ENCODE measurements around the gene PRICKLE2. TPM values are rescaled to one million over a fixed set of nuclear protein-coding genes. Genes with fewer than 3 reads are reported as not detected.

The PRICKLE2 gene
- total and polyA plus RNA-seq, 2 experiments from 2014 or later = 8.5 to 30.3 TPM

GRCh38 chr3:64265646-64266045 lies 40.4 kb upstream of the PRICKLE2 start:
- TF ChIP-seq CTCF (IDR thresholded peaks at IDR 0.05; ENCODE audit: poor library complexity) = no peak
- TF ChIP-seq EZH2 (IDR thresholded peaks at IDR 0.05; ENCODE audit: borderline replicate concordance) = no peak
- TF ChIP-seq EZH2phosphoT487 (IDR thresholded peaks at IDR 0.05; ENCODE audit: low read depth, severe bottlenecking, unreplicated experiment) = no peak
- Histone ChIP-seq H3K27me3 (no peaks in the 10 kb centered on the region), H3K36me3 (replicated peaks; ENCODE audit: insufficient read depth, low read depth) (no peaks in the 10 kb centered on the region), H4K20me1 (ENCODE audit: insufficient read depth, poor library complexity, severe bottlenecking) (no peaks in the 10 kb centered on the region), H3K9me2 (replicated peaks; ENCODE audit: insufficient read depth) (no peaks in the 10 kb centered on the region), H3K4me2 (peak overlapping the region; percentile 78), H2AFZ (no peak overlapping the region), H3K79me2 (peaks cover 55% of the 10 kb centered on the region), H3K4me1 (ENCODE audit: insufficient read depth) (peaks cover 37% of the 10 kb centered on the region), H3K27ac (peak overlapping the region; percentile 82), H3K4me3 (peak overlapping the region; percentile 9), H3K9me3 (ENCODE audit: low read depth) (no peaks in the 10 kb centered on the region)
- 45% methylated on average over 3 of the region's 3 CpGs for WGBS (ENCODE audit: low lambda C conversion rate, missing lambda C conversion rate)
- no peak for DNase-seq (ENCODE audit: low spot score)

- Histone ChIP-seq H3K4me1 (ENCODE audit: insufficient read depth) (peaks cover 46% of the 10 kb centered on the region), H3K9me2 (replicated peaks; ENCODE audit: insufficient read depth) (no peaks in the 10 kb centered on the region), H3K4me3 (no peak overlapping the region), H4K20me1 (ENCODE audit: insufficient read depth, poor library complexity, severe bottlenecking) (no peaks in the 10 kb centered on the region), H3K9me3 (ENCODE audit: low read depth) (no peaks in the 10 kb centered on the region), H3K79me2 (peaks cover 60% of the 10 kb centered on the region), H3K4me2 (peak overlapping the region; percentile 78), H3K36me3 (replicated peaks; ENCODE audit: insufficient read depth, low read depth) (no peaks in the 10 kb centered on the region), H3K27me3 (no peaks in the 10 kb centered on the region), H3K27ac (peak overlapping the region; percentile 82), H2AFZ (no peak overlapping the region)
- TF ChIP-seq EZH2 (IDR thresholded peaks at IDR 0.05; ENCODE audit: borderline replicate concordance) (no peak), EZH2phosphoT487 (IDR thresholded peaks at IDR 0.05; ENCODE audit: low read depth, severe bottlenecking, unreplicated experiment) (no peak), CTCF (IDR thresholded peaks at IDR 0.05; ENCODE audit: poor library complexity) (no peak)
- WGBS (ENCODE audit: low lambda C conversion rate, missing lambda C conversion rate) = 56% methylated on average over 4 of the region's 4 CpGs
- DNase-seq (ENCODE audit: low spot score) = no peak
These were observed 39.3 kb upstream of the PRICKLE2 start for GRCh38 chr3:64264501-64265109.

GRCh38 chr3:64262574-64263114 lies 37.4 kb upstream of the PRICKLE2 start:
- Histone ChIP-seq H3K27ac (no peak overlapping the region), H2AFZ (no peak overlapping the region), H3K9me3 (ENCODE audit: low read depth) (no peaks in the 10 kb centered on the region), H3K27me3 (no peaks in the 10 kb centered on the region), H4K20me1 (ENCODE audit: insufficient read depth, poor library complexity, severe bottlenecking) (no peaks in the 10 kb centered on the region), H3K4me3 (no peak overlapping the region), H3K9me2 (replicated peaks; ENCODE audit: insufficient read depth) (no peaks in the 10 kb centered on the region), H3K4me1 (ENCODE audit: insufficient read depth) (peaks cover 39% of the 10 kb centered on the region), H3K79me2 (peaks cover 73% of the 10 kb centered on the region), H3K36me3 (replicated peaks; ENCODE audit: insufficient read depth, low read depth) (no peaks in the 10 kb centered on the region), H3K4me2 (no peak overlapping the region)
- no peak for DNase-seq (ENCODE audit: low spot score)
- WGBS (ENCODE audit: low lambda C conversion rate, missing lambda C conversion rate) = 99% methylated on average over 4 of the region's 4 CpGs
- TF ChIP-seq CTCF (IDR thresholded peaks at IDR 0.05; ENCODE audit: poor library complexity) (no peak), EZH2 (IDR thresholded peaks at IDR 0.05; ENCODE audit: borderline replicate concordance) (no peak), EZH2phosphoT487 (IDR thresholded peaks at IDR 0.05; ENCODE audit: low read depth, severe bottlenecking, unreplicated experiment) (no peak)

Measured in hepatocyte (in vitro differentiated cells).